ENCODE results near the gene CTSC.
A peak's percentile ranks its signal among the peaks of the same experiment; 100 is the strongest.

Gene CTSC

DNA sequence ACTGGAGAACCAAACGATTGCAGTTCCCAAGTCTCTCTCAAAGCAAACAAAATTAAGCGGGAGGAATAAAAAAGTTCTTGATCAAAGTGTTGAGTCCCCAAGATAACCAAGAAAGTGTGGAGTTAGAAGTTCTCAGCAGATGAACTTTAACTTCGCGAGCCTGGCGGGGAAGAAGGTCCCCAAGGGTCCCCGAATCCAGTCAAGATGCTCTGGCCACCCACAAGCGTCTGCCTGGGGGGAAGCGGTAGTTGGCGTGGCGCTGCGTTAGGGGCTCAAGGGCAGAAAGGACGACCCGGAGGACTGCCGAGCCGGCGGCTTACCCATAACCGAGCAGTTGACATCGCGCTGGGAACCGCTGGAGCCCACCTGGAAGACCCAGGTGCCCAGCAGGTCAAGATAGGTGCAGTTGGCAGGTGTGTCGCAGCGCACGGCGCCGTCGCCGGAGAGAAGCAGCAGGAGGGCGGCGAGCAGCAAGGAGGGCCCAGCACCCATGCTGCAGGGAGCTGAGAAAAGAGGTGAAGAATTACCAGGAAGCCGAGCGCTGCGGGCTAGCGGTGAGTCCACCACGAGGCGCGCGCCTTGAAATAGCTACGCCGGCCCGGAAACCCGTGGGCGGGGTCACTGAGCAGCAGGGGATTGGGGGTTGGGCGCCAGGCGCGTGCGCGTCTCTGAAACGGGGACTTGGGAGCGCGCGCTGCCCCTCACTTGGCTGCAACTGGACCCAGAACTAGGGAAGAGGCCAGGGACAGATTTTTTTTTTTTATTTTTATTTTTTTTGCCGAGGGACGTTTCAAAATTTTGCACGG is at the start of gene CTSC:
Gene CTSC, minus strand, starts transcription at position 556 of the 806 bp plus-strand sequence. Its CDS starts 64 bp downstream, at position 492.
- Histone ChIP-seq H3K9me3 (ENCODE audit: control insufficient read depth, low read length) (no peaks in the 10 kb centered on the region), H3K4me3 (ENCODE audit: low read length) (peak within 1 kb of the TSS; percentile 79), H3K9ac (ENCODE audit: low read length) (peak within 1 kb of the TSS; percentile 81), H3K4me1 (ENCODE audit: control insufficient read depth, insufficient read depth, low read length) (peaks cover 11% of the 10 kb centered on the region), H3K27me3 (ENCODE audit: control insufficient read depth, insufficient read depth, low read length) (no peaks in the 10 kb centered on the region), H3K36me3 (ENCODE audit: control insufficient read depth, insufficient read depth, low read length) (no peaks in the 10 kb centered on the region)

DNA sequence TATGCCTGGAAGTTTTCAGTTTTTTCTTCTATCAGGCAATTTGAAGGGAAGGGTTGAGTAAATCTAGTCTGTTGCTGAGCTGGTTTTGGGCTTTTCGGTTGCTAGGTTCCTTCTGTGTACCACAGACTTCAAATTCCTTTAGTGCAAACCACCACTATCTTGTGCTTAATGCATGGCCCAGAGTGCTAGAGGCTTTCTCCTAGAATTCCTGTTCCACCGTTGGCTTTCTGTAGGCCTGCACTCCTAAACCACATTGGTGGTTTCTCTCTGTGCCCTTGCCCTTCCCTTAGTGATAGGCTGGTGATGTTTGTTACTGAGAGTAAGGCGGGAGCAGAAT is 47.1 kb upstream of the CTSC start:
- H3K9ac ChIP-seq (ENCODE audit: low read length): no peak overlapping the region
- H3K27me3 ChIP-seq (ENCODE audit: control insufficient read depth, insufficient read depth, low read length): no peaks in the 10 kb centered on the region
- H3K4me1 ChIP-seq (ENCODE audit: control insufficient read depth, insufficient read depth, low read length): no peaks in the 10 kb centered on the region
- H3K36me3 ChIP-seq (ENCODE audit: control insufficient read depth, insufficient read depth, low read length): no peaks in the 10 kb centered on the region
- H3K4me3 ChIP-seq (ENCODE audit: low read length): no peak overlapping the region
- H3K9me3 ChIP-seq (ENCODE audit: control insufficient read depth, low read length): no peaks in the 10 kb centered on the region

DNA sequence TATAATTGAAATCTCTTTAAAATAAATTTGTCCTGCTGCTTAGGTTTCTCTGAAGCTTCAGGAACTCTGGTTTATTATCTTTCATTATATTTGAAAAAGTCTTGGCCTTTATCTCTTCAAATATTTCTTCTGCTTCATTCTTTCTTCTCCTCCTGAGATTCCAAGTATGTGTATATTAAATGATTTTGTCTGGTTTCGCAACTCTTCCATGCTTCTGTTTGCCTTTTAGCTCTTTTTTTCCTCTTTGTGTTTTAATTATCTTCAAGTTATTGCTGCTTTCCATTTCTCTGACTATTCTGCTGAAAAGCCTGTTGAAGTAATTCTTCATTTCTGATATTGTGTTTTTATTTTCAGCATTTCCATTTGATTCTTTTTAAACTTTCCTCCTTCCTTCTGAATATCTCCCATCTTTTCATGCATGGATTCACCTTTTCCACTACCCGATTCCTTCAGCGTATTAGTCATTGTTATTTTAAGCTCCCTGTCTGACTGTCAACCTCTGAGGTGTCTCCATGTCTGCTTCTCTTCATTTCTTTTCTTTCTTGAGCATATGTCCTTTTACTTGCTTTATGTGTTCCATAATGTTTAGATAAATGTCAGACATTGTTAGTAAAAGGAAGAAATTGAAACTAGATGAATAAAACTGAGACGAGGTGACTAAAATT is 46.6 kb upstream of the CTSC start:
- Histone ChIP-seq H3K9me3 (ENCODE audit: control insufficient read depth, low read length) (no peaks in the 10 kb centered on the region), H3K4me1 (ENCODE audit: control insufficient read depth, insufficient read depth, low read length) (no peaks in the 10 kb centered on the region), H3K27me3 (ENCODE audit: control insufficient read depth, insufficient read depth, low read length) (no peaks in the 10 kb centered on the region), H3K4me3 (ENCODE audit: low read length) (no peak overlapping the region), H3K9ac (ENCODE audit: low read length) (no peak overlapping the region), H3K36me3 (ENCODE audit: control insufficient read depth, insufficient read depth, low read length) (no peaks in the 10 kb centered on the region)

DNA sequence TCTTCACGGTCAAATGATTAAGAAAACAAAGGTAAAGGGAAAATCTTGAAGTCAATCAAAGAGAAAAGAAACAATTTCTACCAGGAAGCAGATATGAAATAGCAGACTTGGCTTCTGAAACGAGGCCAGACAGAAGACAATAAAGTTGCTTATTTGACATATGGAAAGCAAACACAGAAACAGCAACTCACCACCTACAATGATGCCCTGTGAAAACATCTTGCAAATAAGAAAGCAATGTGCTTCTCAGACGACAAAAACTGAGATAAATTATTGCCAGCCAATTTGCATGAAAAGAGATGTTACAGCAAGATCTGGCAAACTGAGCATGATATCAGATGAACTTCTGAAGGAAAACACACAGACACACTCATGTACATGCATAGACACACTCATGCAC is 45.9 kb upstream of the CTSC start:
- Histone ChIP-seq H3K4me3 (ENCODE audit: low read length) (no peak overlapping the region), H3K36me3 (ENCODE audit: control insufficient read depth, insufficient read depth, low read length) (no peaks in the 10 kb centered on the region), H3K27me3 (ENCODE audit: control insufficient read depth, insufficient read depth, low read length) (no peaks in the 10 kb centered on the region), H3K9me3 (ENCODE audit: control insufficient read depth, low read length) (no peaks in the 10 kb centered on the region), H3K9ac (ENCODE audit: low read length) (no peak overlapping the region), H3K4me1 (ENCODE audit: control insufficient read depth, insufficient read depth, low read length) (no peaks in the 10 kb centered on the region)

DNA sequence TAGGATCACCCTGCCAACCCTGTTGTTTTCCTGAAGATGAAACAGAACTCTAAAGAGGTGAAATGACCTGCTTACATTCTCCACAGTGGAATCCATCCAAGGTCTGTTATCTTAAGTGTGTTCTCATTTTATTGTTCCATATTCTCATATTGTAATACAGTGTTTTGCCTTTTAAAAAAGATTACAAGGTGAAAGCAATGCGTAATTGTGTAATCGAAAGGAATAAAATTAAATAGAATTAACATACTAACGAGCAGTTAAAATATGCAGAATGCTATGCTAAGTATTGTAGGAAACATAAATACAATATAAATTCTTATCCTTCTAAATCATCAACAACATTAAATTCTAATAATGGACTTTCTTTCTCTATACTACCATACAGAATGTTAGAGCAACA is 41.6 kb upstream of the CTSC start:
- Histone ChIP-seq H3K4me3 (ENCODE audit: low read length) (no peak overlapping the region), H3K27me3 (ENCODE audit: control insufficient read depth, insufficient read depth, low read length) (no peaks in the 10 kb centered on the region), H3K4me1 (ENCODE audit: control insufficient read depth, insufficient read depth, low read length) (no peaks in the 10 kb centered on the region), H3K9me3 (ENCODE audit: control insufficient read depth, low read length) (no peaks in the 10 kb centered on the region), H3K36me3 (ENCODE audit: control insufficient read depth, insufficient read depth, low read length) (no peaks in the 10 kb centered on the region), H3K9ac (ENCODE audit: low read length) (no peak overlapping the region)

DNA sequence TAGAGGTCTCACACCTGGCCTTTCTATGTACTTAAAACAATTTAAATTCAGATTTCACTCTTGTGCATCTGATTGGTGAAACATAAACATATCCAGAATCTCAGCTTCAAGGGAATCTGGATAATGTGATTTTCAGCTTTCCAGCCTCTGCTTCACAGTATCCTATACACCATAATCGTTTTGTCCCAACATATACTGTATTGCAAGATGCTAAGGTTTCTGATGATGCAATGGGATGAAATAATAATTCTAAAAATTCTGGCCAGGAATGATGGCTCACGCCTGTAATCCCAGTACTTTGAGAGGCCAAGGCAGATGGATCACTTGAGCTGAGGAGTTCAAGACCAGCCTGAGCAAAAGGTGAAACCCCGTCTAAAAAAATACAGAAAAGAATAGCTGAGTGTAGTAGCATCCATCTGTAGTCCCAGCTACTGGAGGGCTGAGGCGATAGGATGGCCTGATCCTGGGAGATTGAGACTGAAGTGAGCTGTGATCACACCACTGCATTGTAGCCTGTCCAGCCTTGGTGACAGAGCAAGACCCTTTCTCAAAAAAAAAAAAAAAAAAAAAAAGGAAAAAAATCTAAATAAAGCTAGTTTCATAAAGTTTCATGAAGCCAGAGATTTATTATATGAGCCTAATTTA is 41.0 kb upstream of the CTSC start:
- Histone ChIP-seq H3K9ac (ENCODE audit: low read length) (no peak overlapping the region), H3K4me1 (ENCODE audit: control insufficient read depth, insufficient read depth, low read length) (no peaks in the 10 kb centered on the region), H3K4me3 (ENCODE audit: low read length) (no peak overlapping the region), H3K27me3 (ENCODE audit: control insufficient read depth, insufficient read depth, low read length) (no peaks in the 10 kb centered on the region), H3K36me3 (ENCODE audit: control insufficient read depth, insufficient read depth, low read length) (no peaks in the 10 kb centered on the region), H3K9me3 (ENCODE audit: control insufficient read depth, low read length) (no peaks in the 10 kb centered on the region)

DNA sequence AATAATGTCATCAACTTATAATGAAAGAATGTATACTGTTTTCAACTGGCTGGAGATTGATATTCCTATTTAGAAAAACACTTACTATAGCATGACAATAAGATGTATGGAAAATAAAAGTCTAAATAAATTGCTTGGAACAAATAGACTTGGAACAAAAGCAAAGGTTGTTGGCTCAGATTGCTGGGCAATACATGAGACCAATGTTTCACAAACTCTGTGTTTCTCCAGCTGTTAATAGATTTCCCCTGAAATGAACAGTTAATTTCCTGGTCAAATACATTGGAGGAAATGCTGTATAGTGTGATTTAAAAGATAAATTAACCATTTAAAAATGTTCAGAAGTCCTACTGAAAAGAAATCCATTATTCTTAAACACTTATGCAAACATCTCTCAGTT is 40.1 kb upstream of the CTSC start:
- Histone ChIP-seq H3K4me1 (ENCODE audit: control insufficient read depth, insufficient read depth, low read length) (no peaks in the 10 kb centered on the region), H3K9ac (ENCODE audit: low read length) (no peak overlapping the region), H3K4me3 (ENCODE audit: low read length) (no peak overlapping the region), H3K27me3 (ENCODE audit: control insufficient read depth, insufficient read depth, low read length) (no peaks in the 10 kb centered on the region), H3K9me3 (ENCODE audit: control insufficient read depth, low read length) (no peaks in the 10 kb centered on the region), H3K36me3 (ENCODE audit: control insufficient read depth, insufficient read depth, low read length) (no peaks in the 10 kb centered on the region)

DNA sequence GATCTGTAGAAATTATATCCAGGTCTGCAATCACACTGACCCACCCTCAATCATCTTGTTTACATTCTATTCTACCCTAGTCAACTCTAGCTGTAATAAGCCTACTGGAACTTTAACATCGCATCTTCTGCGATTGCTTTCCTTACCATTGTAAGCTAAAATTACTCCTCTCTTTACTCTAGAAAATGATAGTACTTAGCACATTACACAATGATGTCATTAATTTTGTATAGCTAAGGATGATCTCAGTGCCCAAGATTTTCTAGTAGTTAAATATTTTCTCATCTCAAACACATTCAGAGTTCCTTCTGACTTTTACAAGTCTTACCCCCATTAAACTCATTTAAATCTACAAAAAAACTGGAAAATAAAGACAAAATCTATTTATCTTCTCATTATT is 39.6 kb upstream of the CTSC start:
- no peaks in the 10 kb centered on the region for H3K36me3 ChIP-seq (ENCODE audit: control insufficient read depth, insufficient read depth, low read length)
- no peaks in the 10 kb centered on the region for H3K4me1 ChIP-seq (ENCODE audit: control insufficient read depth, insufficient read depth, low read length)
- no peak overlapping the region for H3K4me3 ChIP-seq (ENCODE audit: low read length)
- no peaks in the 10 kb centered on the region for H3K27me3 ChIP-seq (ENCODE audit: control insufficient read depth, insufficient read depth, low read length)
- H3K9me3 ChIP-seq (ENCODE audit: control insufficient read depth, low read length): no peaks in the 10 kb centered on the region
- H3K9ac ChIP-seq (ENCODE audit: low read length): no peak overlapping the region

DNA sequence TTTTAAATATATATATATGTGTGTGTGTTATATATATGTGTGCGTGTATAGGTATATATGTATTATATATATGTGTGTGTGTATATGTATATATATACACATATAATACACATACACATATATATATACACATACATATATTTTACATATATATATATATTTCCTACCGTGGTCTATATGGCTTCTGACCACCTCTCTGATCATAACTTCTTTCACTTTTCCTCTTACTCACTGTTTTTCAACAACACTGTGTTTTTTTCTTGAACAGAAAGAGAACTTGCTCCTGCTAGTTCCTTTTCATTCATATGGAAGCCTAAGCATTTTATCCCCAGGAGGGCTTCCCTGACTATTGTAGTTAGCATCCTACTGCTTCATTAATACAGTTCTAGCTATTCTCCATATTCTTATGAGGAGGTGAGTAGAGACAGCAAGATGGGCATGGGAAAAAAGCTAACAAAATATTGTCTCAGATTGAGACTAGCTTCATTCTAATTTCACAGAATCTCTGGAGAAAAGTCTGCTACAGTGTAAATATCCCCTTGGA is 38.5 kb upstream of the CTSC start:
- no peak overlapping the region for H3K9ac ChIP-seq (ENCODE audit: low read length)
- H3K4me1 ChIP-seq (ENCODE audit: control insufficient read depth, insufficient read depth, low read length): no peaks in the 10 kb centered on the region
- H3K27me3 ChIP-seq (ENCODE audit: control insufficient read depth, insufficient read depth, low read length): no peaks in the 10 kb centered on the region
- no peak overlapping the region for H3K4me3 ChIP-seq (ENCODE audit: low read length)
- no peaks in the 10 kb centered on the region for H3K9me3 ChIP-seq (ENCODE audit: control insufficient read depth, low read length)
- H3K36me3 ChIP-seq (ENCODE audit: control insufficient read depth, insufficient read depth, low read length): no peaks in the 10 kb centered on the region

DNA sequence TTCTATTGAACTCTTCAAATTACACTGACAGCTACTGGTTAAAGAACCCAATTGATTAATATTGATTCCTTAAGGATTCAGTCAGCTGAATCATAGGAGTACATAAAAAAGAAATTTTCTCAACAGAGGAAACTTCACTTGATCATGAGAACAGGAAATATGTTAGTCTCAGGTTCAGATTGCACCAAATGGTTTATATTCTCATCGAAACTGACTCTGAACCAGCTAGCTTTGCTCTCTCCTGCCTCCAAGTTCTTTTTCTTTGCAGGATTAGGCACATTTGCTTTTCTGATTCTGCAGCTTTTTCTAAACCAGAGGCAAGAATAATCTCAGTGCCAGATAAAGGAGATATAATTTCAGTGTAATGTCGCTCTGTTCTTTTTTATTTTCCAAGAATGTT is 33.2 kb upstream of the CTSC start:
- H3K4me3 ChIP-seq (ENCODE audit: low read length): no peak overlapping the region
- no peaks in the 10 kb centered on the region for H3K36me3 ChIP-seq (ENCODE audit: control insufficient read depth, insufficient read depth, low read length)
- H3K27me3 ChIP-seq (ENCODE audit: control insufficient read depth, insufficient read depth, low read length): no peaks in the 10 kb centered on the region
- H3K4me1 ChIP-seq (ENCODE audit: control insufficient read depth, insufficient read depth, low read length): no peaks in the 10 kb centered on the region
- no peak overlapping the region for H3K9ac ChIP-seq (ENCODE audit: low read length)
- H3K9me3 ChIP-seq (ENCODE audit: control insufficient read depth, low read length): no peaks in the 10 kb centered on the region

DNA sequence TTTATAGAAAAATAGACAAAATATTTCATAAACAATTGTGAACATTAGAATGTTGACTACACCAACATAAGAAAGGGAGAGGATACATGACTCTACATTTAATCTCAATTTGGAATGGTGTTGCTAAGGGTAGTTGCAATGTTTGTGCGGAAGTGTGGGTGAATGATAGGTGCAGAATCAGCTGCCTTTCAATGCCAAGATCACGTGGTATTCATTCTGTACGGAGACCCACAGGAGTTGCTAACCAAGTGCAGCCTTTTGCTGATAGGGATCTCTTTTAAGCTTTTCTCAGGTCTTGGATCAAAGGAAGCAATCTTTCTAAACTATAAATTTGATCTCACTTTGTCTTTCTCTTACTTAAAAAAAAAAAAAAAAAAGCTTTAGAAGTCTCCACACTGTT is 29.8 kb upstream of the CTSC start:
- H3K36me3 ChIP-seq (ENCODE audit: control insufficient read depth, insufficient read depth, low read length): no peaks in the 10 kb centered on the region
- H3K9ac ChIP-seq (ENCODE audit: low read length): no peak overlapping the region
- H3K4me1 ChIP-seq (ENCODE audit: control insufficient read depth, insufficient read depth, low read length): no peaks in the 10 kb centered on the region
- H3K4me3 ChIP-seq (ENCODE audit: low read length): no peak overlapping the region
- no peaks in the 10 kb centered on the region for H3K9me3 ChIP-seq (ENCODE audit: control insufficient read depth, low read length)
- H3K27me3 ChIP-seq (ENCODE audit: control insufficient read depth, insufficient read depth, low read length): no peaks in the 10 kb centered on the region

DNA sequence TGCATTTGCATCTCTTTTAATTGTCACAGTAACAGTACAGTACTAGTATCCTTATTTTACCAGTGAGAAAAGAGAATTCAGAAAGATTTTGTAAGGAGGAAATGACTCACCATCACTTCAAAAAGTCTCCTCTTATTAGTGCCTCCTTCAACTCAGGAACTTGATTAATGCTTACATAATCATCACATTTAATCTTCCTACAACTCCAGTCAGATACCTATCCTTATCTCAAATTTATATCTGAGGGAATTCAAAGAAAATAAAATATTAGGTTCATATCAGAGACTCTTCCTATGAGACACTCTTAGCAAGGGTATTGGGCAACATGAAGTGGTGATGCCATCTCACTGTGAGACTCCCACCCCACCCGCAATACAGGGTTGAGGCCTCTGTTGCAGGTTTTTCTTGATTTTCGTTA is 26.1 kb upstream of the CTSC start:
- no peak overlapping the region for H3K4me3 ChIP-seq (ENCODE audit: low read length)
- no peaks in the 10 kb centered on the region for H3K4me1 ChIP-seq (ENCODE audit: control insufficient read depth, insufficient read depth, low read length)
- no peaks in the 10 kb centered on the region for H3K36me3 ChIP-seq (ENCODE audit: control insufficient read depth, insufficient read depth, low read length)
- H3K27me3 ChIP-seq (ENCODE audit: control insufficient read depth, insufficient read depth, low read length): no peaks in the 10 kb centered on the region
- no peak overlapping the region for H3K9ac ChIP-seq (ENCODE audit: low read length)
- no peaks in the 10 kb centered on the region for H3K9me3 ChIP-seq (ENCODE audit: control insufficient read depth, low read length)

Data from mucosa of stomach (tissue), 1 donor.